HG02798 (cell line): ENCODE results near the gene PDE4D.

Source experiments
- ATAC-seq: cut with Tn5 transposase; IDR thresholded peaks from one replicate; pipeline ENCODE4 v1.9.1; 2021; ENCODE audit warnings: mild to moderate bottlenecking; ENCODE audit not compliant: unreplicated experiment, poor library complexity

PDE4D gene

DNA sequence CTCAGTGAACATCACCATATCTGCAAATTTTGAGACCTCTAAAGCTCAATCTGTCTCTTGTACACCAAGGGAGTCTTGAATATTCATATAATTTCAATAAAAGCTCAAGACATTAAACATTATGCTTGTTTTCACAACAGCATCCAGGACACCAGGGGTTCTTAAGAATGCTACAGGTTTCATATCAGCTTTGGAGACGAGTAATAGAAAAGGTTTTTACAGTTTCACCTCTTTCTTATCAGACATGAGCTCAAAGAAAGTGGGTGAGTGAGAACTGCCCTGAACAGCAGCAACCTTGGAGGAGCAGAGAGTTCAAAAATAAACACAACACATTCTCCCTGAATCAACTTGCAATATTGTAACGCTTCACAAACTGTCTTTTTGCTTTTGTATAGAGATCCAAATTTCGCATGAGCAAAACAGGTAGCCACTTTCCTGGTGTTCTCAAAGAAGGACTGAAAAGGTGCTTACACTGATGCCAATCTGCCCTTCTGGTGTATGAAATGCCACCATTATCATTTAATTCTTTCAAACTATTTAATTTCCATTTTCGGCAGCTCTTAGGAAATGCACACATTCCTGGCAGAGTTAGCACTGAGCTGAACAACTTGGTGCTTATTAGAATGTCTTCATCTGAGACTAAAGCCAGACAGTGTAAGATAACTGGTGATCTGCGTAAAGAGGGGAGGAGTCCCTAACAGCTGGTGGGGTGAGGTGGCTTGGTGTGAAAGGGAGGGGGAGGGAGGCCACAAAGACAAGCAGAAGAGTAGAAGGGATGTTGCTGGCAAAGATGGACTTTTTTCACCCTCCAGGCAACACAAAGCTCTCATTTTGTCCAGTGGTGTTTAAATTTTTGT lies 535.3 kb downstream of the PDE4D start:
- ATAC-seq, result no peak

DNA sequence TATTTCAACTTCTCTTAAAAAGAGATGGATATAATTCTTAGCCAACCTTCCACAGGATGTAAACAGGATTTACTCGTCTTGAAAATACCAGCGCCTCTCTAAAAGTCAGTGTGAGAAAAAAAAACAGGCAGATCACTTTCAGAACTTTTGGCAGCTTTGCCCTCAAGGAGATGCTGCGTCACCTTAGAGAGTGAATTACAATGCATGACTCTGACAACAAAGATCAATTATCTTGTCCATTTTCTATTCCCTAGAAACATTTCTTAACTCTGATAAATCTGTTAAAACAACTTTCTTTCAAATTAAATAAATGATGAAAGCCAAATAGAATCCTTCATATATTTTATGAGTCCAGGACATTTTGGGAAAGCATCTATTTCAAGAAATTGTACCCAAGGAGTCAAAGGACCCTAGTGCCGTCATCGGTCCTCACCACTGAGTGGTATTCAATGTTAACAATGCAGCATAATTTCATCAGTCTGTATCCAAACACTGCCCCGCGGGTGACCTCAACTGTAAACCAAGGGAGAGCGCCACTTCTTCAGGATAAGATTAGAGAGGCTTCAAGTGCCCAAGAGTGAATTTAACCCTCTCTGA lies 536.0 kb downstream of the PDE4D start:
- no peak for ATAC-seq

DNA sequence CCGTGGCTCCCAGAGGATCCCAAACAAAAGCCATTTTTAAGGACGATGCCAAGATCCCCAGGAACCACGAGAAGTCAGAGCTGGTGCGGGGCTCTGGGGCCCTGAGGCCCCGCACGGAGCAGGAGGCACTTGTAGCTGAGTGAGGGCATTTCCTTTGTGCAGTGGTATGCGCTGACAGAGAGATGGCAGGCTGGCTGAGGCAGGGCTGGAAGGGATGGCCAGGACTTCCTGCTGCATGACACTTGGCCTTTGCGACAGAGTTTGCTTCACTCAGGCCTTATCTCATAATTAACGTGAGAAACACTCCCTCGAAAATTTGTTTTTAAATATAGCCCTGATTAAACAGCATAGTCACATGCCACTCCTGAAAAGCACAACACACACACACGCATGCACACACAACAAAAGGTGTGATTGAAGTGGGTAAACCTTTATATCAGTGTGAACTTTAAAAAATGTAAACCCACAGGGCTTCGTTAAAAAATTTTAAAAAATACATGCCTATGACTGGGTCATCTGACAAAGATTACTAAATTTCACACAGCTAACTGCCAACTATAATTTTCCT lies 536.6 kb downstream of the PDE4D start:
- ATAC-seq, result no peak

DNA sequence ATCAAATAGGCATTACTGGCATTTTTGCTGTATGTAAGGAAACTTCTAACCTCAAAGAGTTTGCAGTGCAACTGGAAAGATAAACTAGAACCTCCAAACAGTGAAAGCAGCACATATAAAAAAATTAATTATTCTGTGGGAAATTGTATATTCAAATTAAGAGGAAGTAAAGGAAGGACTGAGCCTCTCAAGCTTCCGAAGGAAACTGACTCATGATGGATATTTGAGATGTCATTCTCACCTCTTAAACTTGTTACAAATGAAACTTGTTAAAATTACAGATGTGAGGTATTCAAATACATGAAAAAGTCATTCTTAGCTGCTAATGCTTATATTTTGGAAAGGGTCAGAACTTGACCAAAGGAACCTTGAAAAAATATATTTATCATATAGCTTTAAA lies 538.7 kb downstream of the PDE4D start:
- ATAC-seq, result no peak

DNA sequence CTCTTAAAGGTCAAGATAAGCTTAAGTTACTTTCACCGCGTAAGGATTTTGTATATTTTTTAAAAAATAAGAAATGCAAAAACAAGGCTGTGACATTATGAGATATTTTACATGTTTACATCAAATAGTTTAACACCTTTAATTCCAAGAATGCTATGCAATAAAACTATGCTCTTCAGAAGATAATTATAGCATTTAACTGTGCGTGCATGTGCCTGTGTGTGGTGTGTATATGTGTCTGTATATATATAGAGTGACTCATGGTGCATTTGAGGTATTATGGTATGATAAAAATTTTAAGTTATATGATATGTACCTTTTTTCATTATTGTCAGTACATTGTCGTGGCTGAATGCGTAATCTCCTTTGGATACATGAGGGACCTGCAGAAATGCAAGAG lies 539.3 kb downstream of the PDE4D start:
- ATAC-seq, result no peak

DNA sequence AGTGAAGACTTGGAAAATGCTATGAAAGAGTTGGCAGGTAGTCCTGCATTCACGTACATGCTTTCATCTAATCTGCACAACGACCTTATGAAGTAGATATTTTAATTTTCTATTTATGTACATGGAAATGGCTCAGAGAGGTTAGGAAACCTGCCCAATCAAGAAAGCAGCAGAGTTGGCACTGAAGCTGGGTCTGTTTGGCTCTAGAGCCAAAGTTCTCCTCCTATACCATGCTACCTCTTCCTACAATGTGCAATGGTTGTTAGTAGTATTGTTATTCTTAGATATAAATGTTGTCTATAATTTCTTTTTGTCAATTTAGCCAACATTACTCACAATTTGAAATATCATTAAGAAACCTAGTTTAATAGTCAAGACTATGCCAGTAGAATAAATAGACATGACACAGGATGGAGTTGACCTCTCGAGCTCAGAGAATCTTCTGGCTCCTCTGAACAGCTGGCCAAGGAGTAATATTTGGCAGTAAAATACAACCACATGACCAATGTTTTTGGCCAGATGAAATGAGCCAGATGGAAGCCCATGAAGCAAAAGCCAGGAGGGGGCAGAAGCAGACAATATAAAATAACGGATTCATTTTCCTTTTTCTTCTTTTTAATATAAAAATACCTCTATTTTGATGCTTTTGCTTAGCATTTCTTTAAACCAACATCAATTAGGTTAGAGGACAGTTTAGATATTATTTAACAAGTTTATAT lies 542.3 kb downstream of the PDE4D start:
- no peak for ATAC-seq

DNA sequence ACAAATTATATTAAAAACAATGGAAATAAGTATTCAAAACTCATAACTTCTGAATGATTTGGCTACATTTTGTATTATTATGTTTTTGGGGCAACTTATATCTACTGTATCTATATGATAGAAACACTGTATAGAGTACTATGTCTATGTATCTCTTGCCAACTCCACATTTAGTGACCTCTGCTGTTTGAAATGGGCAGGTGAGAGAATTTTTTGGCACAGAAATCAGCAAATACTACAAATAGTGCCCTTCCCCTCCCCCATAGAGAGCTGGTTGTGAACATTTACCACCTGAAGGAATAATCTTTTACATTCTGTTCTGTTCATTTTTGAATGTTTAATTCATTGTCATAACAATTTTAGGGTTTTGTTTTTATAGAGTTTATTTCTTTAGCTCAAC lies 545.3 kb downstream of the PDE4D start:
- ATAC-seq, result no peak

DNA sequence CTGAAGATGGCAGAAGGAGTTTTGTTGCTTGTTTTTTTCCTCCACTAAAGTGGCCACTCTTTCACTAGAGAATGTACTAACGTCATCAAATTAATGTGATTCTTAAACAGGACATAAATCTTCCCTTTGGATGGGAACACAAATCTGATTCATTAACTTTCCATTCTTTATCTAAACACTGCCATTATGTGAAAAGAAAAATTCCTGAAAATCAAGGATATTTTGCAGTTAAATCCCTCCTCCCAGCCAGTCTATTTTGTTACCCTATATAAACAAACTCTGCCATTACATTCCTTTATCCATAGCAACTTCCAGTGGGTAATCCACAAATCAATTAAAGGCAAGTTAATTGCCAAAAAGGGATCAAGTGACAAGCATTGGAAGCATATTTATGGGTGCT lies 546.5 kb downstream of the PDE4D start:
- ATAC-seq, result no peak

DNA sequence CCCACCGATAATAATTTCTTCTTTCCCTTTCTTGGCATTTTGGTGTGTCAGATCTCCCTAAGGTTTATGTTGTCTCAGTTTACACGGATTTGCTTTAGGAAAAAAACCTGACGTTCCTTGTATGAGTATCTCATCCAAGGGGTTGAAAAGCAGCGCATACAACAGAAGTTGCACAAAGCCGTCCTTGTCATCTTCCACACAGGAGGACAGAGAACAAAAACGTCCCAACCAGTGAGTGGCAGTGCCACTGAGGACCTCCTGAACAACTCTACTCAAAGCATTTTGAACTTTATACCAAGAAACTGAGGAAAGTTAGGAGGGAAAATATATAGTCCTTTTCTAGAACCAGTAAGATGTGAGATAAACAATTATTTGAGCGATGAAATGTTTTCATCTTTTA lies 547.0 kb downstream of the PDE4D start:
- no peak for ATAC-seq

DNA sequence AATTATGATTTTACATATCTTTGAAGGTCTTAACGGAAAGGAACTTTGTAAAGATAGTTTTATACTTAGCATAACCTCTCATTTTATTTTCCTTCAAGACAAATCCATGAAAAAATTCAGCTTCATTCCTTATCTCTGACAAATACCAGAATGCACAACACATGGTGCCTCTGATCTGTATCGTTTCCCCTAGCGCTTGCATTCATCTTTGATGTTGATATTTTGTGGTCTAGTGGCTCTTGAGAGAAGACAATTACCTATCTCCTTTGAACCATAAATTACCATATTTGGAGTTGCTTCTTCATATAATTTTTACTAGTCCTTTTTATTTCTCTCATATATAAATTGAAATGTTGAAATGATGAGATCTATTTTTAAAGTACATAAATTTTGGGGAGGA lies 551.3 kb downstream of the PDE4D start:
- ATAC-seq, result no peak

DNA sequence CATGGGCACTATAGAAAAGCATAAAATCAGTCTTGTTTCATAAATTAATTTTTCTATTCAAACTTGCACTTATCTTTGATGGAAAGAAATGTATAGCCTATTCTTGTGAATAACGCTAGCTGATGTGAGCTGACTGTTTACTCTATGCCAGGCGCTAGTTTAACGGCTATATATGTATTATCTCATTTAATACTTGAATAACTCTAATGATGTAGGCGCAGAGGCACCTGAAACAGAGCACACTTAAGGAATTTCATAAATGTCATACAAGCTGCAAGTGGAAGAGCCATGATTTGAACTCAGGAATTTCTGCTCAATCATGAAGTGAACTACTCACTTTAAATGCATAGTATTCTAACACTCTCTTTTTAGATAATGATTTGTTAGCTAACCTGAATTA lies 551.8 kb downstream of the PDE4D start:
- no peak for ATAC-seq

DNA sequence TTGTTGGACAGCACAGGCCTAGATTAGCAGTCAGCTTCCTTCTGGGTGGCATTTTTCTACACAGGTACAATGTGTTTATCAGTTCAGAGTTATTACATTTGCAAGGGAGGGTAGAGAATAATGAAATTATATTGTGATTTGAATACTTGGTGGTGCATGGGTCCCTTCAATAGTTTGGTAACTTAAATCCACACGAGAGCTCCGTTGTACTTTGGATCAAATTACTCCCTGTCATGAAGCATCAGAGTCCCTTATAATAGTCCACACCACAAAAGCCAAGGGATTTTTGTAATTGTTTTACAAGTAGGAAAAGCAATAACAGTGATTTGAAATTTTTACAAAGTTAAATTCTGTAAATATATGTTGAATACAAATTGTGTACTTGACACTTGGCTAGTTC lies 552.4 kb downstream of the PDE4D start:
- ATAC-seq, result no peak

DNA sequence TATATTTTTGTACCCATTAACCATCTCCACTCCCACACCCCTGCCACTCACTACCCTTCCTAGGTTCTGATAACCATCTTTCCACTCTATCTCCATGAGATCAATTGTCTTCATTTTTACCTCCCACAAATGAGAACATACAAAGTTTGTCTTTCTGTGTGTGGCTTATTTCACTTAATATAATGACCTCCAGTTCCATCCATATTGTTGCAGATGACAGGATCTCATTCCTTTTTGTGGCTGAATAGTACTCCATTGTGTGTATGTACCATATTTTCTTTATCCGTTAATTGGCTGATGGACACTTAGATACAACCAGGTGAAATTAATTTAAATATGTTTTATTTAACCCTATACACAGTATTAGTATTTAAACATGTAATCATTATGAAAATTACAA lies 552.9 kb downstream of the PDE4D start:
- no peak for ATAC-seq

DNA sequence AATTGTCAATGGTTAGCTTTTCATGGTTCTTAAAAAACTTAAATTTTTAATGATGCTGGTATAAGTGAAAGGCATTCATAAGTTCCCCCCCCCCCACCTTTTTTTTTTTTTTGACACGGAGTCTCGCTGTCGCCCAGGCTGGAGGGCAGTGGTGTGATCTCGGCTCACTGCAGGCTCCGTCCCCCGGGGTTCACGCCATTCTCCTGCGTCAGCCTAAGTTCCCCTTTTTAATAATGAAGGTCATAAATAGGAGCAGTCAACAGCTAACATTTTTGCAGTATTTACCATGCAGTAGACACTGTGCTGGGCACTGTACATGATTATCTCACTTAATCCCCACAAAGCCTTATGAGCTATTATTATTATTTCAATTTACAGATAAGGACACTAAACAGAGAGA lies 556.3 kb downstream of the PDE4D start:
- no peak for ATAC-seq

DNA sequence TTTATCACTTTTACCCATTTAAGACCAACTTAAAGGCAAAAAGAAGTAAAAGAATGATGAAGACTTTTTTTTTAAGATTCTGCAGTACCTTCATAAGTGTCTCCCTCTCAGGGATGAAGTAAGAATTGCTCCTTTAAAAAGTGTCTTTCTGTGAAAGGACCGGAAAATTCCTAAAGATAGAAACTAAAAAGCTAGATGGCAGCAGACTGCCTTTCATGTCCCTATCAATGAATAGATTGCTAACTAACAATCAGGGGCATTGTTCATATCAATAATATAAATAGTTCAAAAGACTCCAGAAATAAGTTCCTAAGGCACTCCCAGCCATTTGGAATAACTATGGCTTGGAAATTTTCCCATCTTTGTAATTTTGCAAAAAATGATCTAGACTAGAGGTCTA lies 558.0 kb downstream of the PDE4D start:
- ATAC-seq, result no peak

DNA sequence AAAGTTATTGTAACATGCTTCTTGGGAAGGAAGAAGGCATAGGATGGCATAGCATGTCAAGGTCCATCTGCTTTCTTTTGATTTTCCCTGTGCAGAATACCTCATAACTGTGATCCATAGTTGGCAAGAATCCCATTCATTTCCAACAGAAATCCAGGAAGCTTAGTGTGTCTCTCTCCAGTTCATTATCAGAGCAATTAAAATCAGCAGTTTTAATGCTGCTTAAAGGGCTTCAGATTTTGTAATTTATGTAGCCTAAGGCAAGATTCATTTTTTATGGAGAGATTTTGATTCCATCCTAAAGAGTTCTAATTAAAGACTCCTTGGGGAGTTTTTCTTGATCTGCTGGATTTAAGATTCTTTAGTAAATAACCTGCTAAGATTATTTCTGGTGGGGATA lies 560.1 kb downstream of the PDE4D start:
- ATAC-seq, result no peak

DNA sequence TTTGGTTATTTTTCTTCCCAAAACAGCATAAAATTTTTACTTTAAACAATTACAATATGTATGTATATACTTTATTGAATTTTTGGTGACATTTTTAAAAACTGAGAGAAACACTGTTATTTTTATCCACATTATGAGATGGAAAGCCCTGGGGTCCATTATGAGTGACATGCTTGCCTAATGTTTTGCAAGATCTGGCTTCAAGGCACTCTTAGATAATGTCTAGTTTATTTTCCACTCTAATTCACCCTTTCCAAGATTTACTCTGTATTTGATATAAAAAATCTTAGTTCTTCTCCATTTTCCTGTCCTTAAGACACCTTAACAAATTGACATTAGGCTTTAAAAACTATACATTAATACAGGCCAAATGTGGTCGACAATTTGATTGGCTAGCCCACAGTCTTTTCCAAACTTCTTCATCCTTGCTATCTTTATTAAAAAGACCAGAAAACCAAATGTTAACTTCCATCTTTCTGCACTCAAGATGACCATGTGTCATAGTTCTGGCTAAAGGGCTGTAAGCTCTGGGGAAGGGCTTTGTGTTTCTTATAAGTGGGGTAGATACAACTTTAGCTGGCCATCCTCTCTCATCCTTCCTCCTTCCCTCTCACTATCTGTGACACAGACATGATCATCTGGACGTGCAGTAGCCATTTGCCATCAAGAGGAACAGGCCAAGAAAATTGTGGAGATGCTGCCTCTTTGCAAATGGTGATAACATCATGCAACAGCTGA lies 561.1 kb downstream of the PDE4D start:
- ATAC-seq, result no peak

DNA sequence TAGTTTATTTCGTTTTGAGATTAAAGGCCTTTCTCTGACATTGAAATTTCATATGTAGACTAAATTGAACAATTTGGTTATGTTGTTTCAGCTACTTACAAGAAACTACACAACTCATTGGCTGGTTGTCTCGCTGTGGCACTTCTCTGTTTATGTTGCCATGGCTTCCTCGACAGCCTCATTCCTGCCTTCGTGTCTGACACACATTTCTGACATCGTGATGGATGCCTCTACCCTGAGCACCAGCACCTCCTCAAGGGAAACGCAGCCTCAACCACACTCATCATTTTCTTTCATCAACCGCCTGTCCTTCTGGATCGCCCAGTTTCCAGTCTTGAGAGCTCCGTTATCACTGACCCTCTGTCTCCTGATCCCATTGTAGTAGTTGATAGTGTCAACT lies 562.8 kb downstream of the PDE4D start:
- ATAC-seq, result no peak

DNA sequence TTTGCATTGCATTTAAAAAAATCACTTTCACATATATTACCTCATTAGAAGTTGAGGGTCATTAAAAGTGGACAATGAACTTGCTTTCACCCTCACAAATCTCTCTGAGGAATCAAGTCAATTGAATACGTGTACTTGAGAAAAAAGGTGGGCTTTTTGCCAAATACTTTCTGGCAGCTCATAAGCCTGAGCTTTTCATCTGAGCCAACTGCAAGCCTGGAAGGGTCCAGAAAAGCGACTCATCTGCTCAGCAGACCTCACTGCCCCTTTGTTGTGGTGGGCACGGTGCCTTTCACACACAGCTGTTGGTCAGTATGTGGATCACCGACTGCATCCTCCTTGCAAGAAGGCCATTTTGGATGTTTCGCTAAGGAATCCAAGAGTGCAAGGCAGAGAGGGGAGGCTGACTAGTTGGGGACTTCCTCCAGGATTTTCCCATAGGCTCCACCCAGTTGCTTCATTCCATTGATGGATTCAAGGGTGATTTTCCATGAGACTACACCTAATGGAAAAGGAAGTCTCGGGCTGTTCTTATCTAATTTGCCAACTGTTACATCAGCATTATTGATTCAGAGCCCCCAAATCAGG lies 564.7 kb downstream of the PDE4D start:
- ATAC-seq, result no peak
